HCT116 (cell line): ENCODE measurements around the gene RBM28. TPM values are rescaled to one million over a fixed set of nuclear protein-coding genes. Genes with fewer than 3 reads are reported as not detected.

Experiments
- ATAC-seq: fragments of 200-7000 bp; cut with Tn5 transposase; 2 replicates; pipeline ENCODE4 v1.9.1; 2020; ENCODE audit warnings: mild to moderate bottlenecking, moderate library complexity
- BruUV-seq: library from RNA; stranded (reverse); fragments of 400-500 nt; replicated peaks from 2 replicates; lab custom pipeline; 2021; lab: Mats Ljungman, UMichigan
- CTCF ChIA-PET: fragments of 300-600 bp; sonication (Branson Sonifier 250); formaldehyde crosslinking; loops from one replicate; lab custom pipeline; 2021; ENCODE audit warnings: antibody characterized with exemption; lab: Charles Lee
- POLR2A ChIA-PET: fragments of 300-600, 350-600 bp; sonication (Branson Sonifier 250); formaldehyde crosslinking; loops from one replicate; lab custom pipeline; 2021; ENCODE audit warnings: antibody characterized with exemption; lab: Charles Lee
- RAD21 ChIA-PET, 2 experiments: fragments of 300-600 bp; sonication (Branson Sonifier 250); formaldehyde crosslinking; loops; one replicate each; lab custom pipeline; 2023; ENCODE audit warnings: low total read pairs in 2 of 2; ENCODE audit not compliant: uncharacterized antibody in 2 of 2, unreplicated experiment in 2 of 2, low non-redundant PET in 1 of 2; lab: Charles Lee
- DNase-seq: peaks from one replicate; pipeline ENCODE4 v3.0.0-alpha.2; 2010; ENCODE audit warnings: low read depth, low spot score
- H2AFZ ChIP-seq: fragments of 200-600 bp; shearing (Covaris generic), sonication (generic); 2 replicates; pipeline ENCODE4 v1.6.1; 2017; ENCODE audit warnings: low read depth, mixed run types, mixed read lengths, antibody characterized with exemption, low read length; ENCODE audit not compliant: poor library complexity, severe bottlenecking
- H3K27ac ChIP-seq: 2 replicates; pipeline ENCODE4 v1.5.1; 2012; ENCODE audit warnings: low read depth, low read length
- H3K27me3 ChIP-seq: fragments of 200-600 bp; sonication (generic); 2 replicates; pipeline ENCODE4 v1.6.1; 2016; ENCODE audit warnings: mixed run types, low read length, mixed read lengths; ENCODE audit not compliant: insufficient read depth
- H3K36me3 ChIP-seq, 2 experiments: fragments of 200-500 bp in 1 of 2; fragments of 200-600 bp in 1 of 2; sonication (Bioruptor generic) in 1 of 2; sonication (generic) in 1 of 2; 2 replicates each; pipeline versions ENCODE4 v1.5.1 to v1.6.1; 2014 to 2016; ENCODE audit warnings: low read length in 2 of 2, inconsistent platforms in 1 of 2, mixed read lengths in 1 of 2, mixed run types in 1 of 2; ENCODE audit not compliant: insufficient read depth in 2 of 2, control insufficient read depth in 1 of 2
- H3K4me1 ChIP-seq, 2 experiments: fragments of 200-600 bp in 1 of 2; sonication (generic) in 1 of 2; 2 replicates each; pipeline versions ENCODE4 v1.5.1 to v1.6.1; 2012 to 2017; ENCODE audit warnings: low read length in 2 of 2, inconsistent platforms in 1 of 2, mild to moderate bottlenecking in 1 of 2, mixed read lengths in 1 of 2, mixed run types in 1 of 2, moderate library complexity in 1 of 2; ENCODE audit not compliant: insufficient read depth in 2 of 2, control insufficient read depth in 1 of 2
- H3K4me2 ChIP-seq: fragments of 200-600 bp; sonication (generic); 2 replicates; pipeline ENCODE4 v1.6.1; 2017; ENCODE audit warnings: mixed run types, low read length, mixed read lengths
- H3K4me3 ChIP-seq, 2 experiments: fragments of 200-600 bp in 1 of 2; sonication (generic) in 1 of 2; replicated peaks in 1 of 2; 2 replicates each; pipeline ENCODE4 v1.5.1; 2011 to 2016; ENCODE audit warnings: low read length in 2 of 2, control low read depth in 1 of 2, low read depth in 1 of 2, mild to moderate bottlenecking in 1 of 2, mixed read lengths in 1 of 2, mixed run types in 1 of 2
- H3K79me2 ChIP-seq: fragments of 200-600 bp; sonication (generic); 2 replicates; pipeline ENCODE4 v1.6.1; 2017; ENCODE audit warnings: mild to moderate bottlenecking, mixed run types, low read length, moderate library complexity, mixed read lengths; ENCODE audit not compliant: insufficient read depth
- H3K9ac ChIP-seq: fragments of 200-600 bp; sonication (generic); 2 replicates; pipeline ENCODE4 v1.6.1; 2016; ENCODE audit warnings: low read length, mixed read lengths
- H3K9me2 ChIP-seq: fragments of 200-600 bp; sonication (generic), shearing (Covaris generic); 2 replicates; pipeline ENCODE4 v1.6.1; 2017; ENCODE audit warnings: mixed run types, mild to moderate bottlenecking, moderate library complexity; ENCODE audit not compliant: insufficient read depth
- H3K9me3 ChIP-seq, 2 experiments: fragments of 200-500 bp in 1 of 2; fragments of 200-600 bp in 1 of 2; sonication (Bioruptor generic) in 1 of 2; sonication (generic) in 1 of 2; 2 replicates each; pipeline ENCODE4 v1.6.1; 2014 to 2017; ENCODE audit warnings: low read length in 2 of 2, mixed read lengths in 2 of 2, inconsistent platforms in 1 of 2, low read depth in 1 of 2, mild to moderate bottlenecking in 1 of 2, mixed run types in 1 of 2, moderate library complexity in 1 of 2; ENCODE audit not compliant: control insufficient read depth in 1 of 2, insufficient read depth in 1 of 2
- H4K20me1 ChIP-seq: fragments of 200-600 bp; sonication (generic), shearing (Covaris generic); 2 replicates; pipeline ENCODE4 v1.6.1; 2017; ENCODE audit warnings: mixed run types, mild to moderate bottlenecking, moderate library complexity; ENCODE audit not compliant: insufficient read depth
- ATF3 ChIP-seq: IDR thresholded peaks from 2 replicates; pipeline ENCODE4 v1.6.1; 2012
- CBX3 ChIP-seq: IDR thresholded peaks from 2 replicates; pipeline ENCODE4 v1.6.1; 2012; ENCODE audit warnings: low read depth
- CEBPB ChIP-seq: IDR thresholded peaks from 2 replicates; pipeline ENCODE4 v1.6.1; 2012; ENCODE audit warnings: low read depth
- CTCF ChIP-seq, 3 experiments: fragments of 200-600 bp in 1 of 3; sonication (generic) in 1 of 3; IDR thresholded peaks in 2 of 3; conservative IDR thresholded peaks in 1 of 3; 2 replicates each; pipeline ENCODE4 v1.5.1; 2012 to 2017; ENCODE audit warnings: low read depth in 2 of 3, low read length in 2 of 3, antibody characterized with exemption in 1 of 3, borderline replicate concordance in 1 of 3, control low read depth in 1 of 3, mild to moderate bottlenecking in 1 of 3, mixed read lengths in 1 of 3, mixed run types in 1 of 3, moderate library complexity in 1 of 3; ENCODE audit not compliant: insufficient read depth in 1 of 3
- ELF1 ChIP-seq: IDR thresholded peaks from 2 replicates; pipeline ENCODE4 v1.6.1; 2012; ENCODE audit warnings: low read depth, borderline replicate concordance
- EZH2 ChIP-seq: fragments of 200-600 bp; sonication (generic); IDR thresholded peaks from 2 replicates; pipeline ENCODE4 v1.6.1; 2017; ENCODE audit warnings: antibody characterized with exemption, mixed run types
- EZH2phosphoT487 ChIP-seq: fragments of 200-600 bp; IDR thresholded peaks from 2 replicates; pipeline ENCODE4 v1.6.1; 2018; ENCODE audit warnings: antibody characterized with exemption, borderline replicate concordance
- JUND ChIP-seq: IDR thresholded peaks from 2 replicates; pipeline ENCODE4 v1.6.1; 2012
- RAD21 ChIP-seq: IDR thresholded peaks from 2 replicates; pipeline ENCODE4 v1.6.1; 2012; ENCODE audit warnings: low read depth, mild to moderate bottlenecking
- SP1 ChIP-seq: IDR thresholded peaks from 2 replicates; pipeline ENCODE4 v1.6.1; 2012; ENCODE audit warnings: low read depth
- SRF ChIP-seq: IDR thresholded peaks from 2 replicates; pipeline ENCODE4 v1.6.1; 2012; ENCODE audit warnings: low read depth
- TCF7L2 ChIP-seq: IDR thresholded peaks from 2 replicates; pipeline ENCODE4 v1.7.0; 2011; ENCODE audit warnings: borderline replicate concordance, inconsistent platforms; ENCODE audit not compliant: insufficient read depth, insufficient read length; ENCODE audit errors: extremely low read depth
- YY1 ChIP-seq: IDR thresholded peaks from 2 replicates; pipeline ENCODE4 v1.6.1; 2011; ENCODE audit warnings: low read length, low read depth, moderate library complexity, mild to moderate bottlenecking; ENCODE audit not compliant: insufficient replicate concordance; ENCODE audit errors: extremely low read depth
- ZNF274 ChIP-seq: fragments of 200-500 bp; sonication (Bioruptor generic); IDR thresholded peaks from 2 replicates; pipeline ENCODE4 v1.6.1; 2014; ENCODE audit warnings: mild to moderate bottlenecking, low read depth, low read length, inconsistent platforms
- intact Hi-C: fragments of 100-400 bp; cut with micrococcal nuclease; formaldehyde crosslinking; loops from 2 replicates; pipeline ENCODE4 v1.10.0; 2022
- total RNA-seq: library from RNA; stranded (reverse); gene quantifications from one replicate; pipeline ENCODE4 v1.2.1, GENCODE V29; 2021; ENCODE audit not compliant: unreplicated experiment

Gene RBM28
- total RNA-seq, 1 experiment from 2014 or later, result 66.3 TPM

- H2AFZ ChIP-seq, result no peak overlapping the region
- H3K79me2 ChIP-seq, result no peaks in the 10 kb centered on the region
- H3K4me3 ChIP-seq, result no peak overlapping the region
- ChIA-PET POLR2A (no interaction called here), RAD21 (no interaction called here), CTCF (no interaction called here)
- H4K20me1 ChIP-seq, result no peaks in the 10 kb centered on the region
- no peaks in the 10 kb centered on the region for H3K9me2 ChIP-seq
- H3K9ac ChIP-seq, result no peak overlapping the region
- no peak overlapping the region for H3K27ac ChIP-seq
- TF ChIP-seq SRF (no peak), CTCF (IDR thresholded peaks at IDR 0.05 in 2 of 3, conservative IDR thresholded peaks at IDR 0.05 in 1 of 3; ENCODE audit: borderline replicate concordance in 1 of 3, insufficient read depth in 1 of 3, low read depth in 2 of 3, low read length in 2 of 3) (no peak), EZH2phosphoT487 (no peak), ELF1 (no peak), TCF7L2 (no peak), CEBPB (no peak), ZNF274 (no peak), CBX3 (no peak), SP1 (no peak), ATF3 (no peak), RAD21 (no peak), JUND (no peak), YY1 (no peak), EZH2 (no peak)
- H3K9me3 ChIP-seq, result no peaks in the 10 kb centered on the region
- H3K36me3 ChIP-seq, result peaks cover 6 to 25% of the 10 kb centered on the region in 2 experiments; a peak in 3 of 4 replicates
- DNase-seq, result no peak
- no peaks in the 10 kb centered on the region for H3K27me3 ChIP-seq
- H3K4me2 ChIP-seq, result no peak overlapping the region
- intact Hi-C loops, result no loop called here
- ATAC-seq, result no peak
- BruUV-seq, result no TSS peak
- H3K4me1 ChIP-seq, result no peaks in the 10 kb centered on the region
Measured at GRCh38 chr7:128391805-128392204, 48.1 kb upstream of the RBM28 start.
